Fibroblast of peridontal ligament (primary cell): ENCODE data around the gene STEAP1B.

Experiments
- DNase-seq: peaks from one replicate; pipeline ENCODE4 v3.0.0-alpha.2; 2010; ENCODE audit errors: extremely low read depth

The STEAP1B gene

GRCh38 chr7:22371878-22372277 is 128.1 kb downstream of the STEAP1B start:
- no peak for DNase-seq
